Ovary (tissue), 3 donors: ENCODE data around the gene SPATA2.

Experiments used
- EP300 ChIP-seq: sonication (generic); formaldehyde crosslinking; IDR thresholded peaks from one replicate; pipeline ENCODE4 v1.6.1; 2017; ENCODE audit warnings: antibody characterized with exemption
- POLR2A ChIP-seq: fragments of 450-650 bp; IDR thresholded peaks from one replicate; pipeline ENCODE4 v1.6.1; 2017; ENCODE audit warnings: antibody characterized with exemption, mild to moderate bottlenecking, moderate library complexity
- TF ChIP-seq, protein P1 (sequence below), 3 donors: fragments of 450-650 bp in 2 of 3; fragments of 200-600 bp in 1 of 3; IDR thresholded peaks; one replicate each; pipeline versions ENCODE4 v1.5.1 to v1.8.0; 2016 to 2022; ENCODE audit warnings: antibody characterized with exemption in 3 of 3, mild to moderate bottlenecking in 1 of 3
- donor health status: DM: no; HTN: no; CAD: no.

DNA sequence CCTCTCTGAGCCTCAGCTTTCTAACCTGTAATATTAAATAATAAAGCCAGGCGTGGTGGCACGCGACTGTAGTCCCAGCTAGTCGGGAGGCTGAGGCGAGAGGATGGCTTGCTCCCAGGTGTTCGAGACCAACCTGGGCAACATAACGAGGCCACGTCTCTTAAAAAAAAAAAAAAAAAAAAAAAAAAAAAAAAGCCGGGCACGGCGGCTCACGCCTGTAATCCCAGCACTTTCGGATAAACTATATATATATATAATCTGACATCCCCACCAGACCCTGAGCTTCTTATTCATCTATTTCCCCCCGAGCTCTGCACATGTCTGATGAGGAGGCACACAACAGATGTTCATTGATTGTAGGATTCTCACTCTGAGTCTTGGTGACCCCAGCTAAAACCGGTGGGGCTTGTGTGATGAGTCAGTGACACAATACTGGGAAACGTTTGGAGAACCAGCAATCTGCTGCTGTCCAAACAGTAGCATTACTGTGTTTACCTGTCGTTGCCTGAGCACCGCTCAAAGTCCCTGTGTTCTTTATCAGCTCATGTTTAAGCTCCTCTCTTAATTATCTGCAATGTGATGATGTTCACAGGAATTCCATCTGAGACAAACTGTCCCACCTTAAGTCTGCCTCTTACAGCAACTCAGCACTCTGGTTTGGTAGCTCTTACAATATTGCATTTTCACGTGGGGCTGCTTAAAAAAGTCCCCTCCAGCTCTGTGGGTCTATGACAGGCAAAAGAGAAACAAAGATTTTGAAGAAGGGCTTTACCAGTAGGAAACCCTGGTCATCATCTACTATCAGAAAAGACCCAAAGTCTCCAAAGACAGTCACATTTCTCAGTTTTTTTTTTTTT is 1.0 kb upstream of the SPATA2 start:
- no peak for TF ChIP-seq POLR2A
- TF ChIP-seq, protein P1, sequence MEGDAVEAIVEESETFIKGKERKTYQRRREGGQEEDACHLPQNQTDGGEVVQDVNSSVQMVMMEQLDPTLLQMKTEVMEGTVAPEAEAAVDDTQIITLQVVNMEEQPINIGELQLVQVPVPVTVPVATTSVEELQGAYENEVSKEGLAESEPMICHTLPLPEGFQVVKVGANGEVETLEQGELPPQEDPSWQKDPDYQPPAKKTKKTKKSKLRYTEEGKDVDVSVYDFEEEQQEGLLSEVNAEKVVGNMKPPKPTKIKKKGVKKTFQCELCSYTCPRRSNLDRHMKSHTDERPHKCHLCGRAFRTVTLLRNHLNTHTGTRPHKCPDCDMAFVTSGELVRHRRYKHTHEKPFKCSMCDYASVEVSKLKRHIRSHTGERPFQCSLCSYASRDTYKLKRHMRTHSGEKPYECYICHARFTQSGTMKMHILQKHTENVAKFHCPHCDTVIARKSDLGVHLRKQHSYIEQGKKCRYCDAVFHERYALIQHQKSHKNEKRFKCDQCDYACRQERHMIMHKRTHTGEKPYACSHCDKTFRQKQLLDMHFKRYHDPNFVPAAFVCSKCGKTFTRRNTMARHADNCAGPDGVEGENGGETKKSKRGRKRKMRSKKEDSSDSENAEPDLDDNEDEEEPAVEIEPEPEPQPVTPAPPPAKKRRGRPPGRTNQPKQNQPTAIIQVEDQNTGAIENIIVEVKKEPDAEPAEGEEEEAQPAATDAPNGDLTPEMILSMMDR (IDR thresholded peaks at IDR 0.05), result no peak
- TF ChIP-seq EP300, result no peak
